DND-41 (cell line): ENCODE measurements around the gene TBCA.

ENCODE experiments used
- ATAC-seq: fragments of 200-7000 bp; cut with Tn5 transposase; 3 replicates; pipeline ENCODE4 v1.9.1; 2021; ENCODE audit warnings: low read depth; ENCODE audit not compliant: insufficient read depth
- DNase-seq: peaks from one replicate; pipeline ENCODE4 v3.0.0-alpha.2; 2020
- H2AFZ ChIP-seq: 2 replicates; pipeline ENCODE4 v1.6.0; 2012; ENCODE audit warnings: low read depth, low read length
- H3K27ac ChIP-seq: 2 replicates; pipeline ENCODE4 v1.5.1; 2012; ENCODE audit warnings: low read length, inconsistent platforms
- H3K27me3 ChIP-seq: fragments of 200-600 bp; sonication (generic); 2 replicates; pipeline ENCODE4 v1.6.0; 2012; ENCODE audit warnings: low read length, mild to moderate bottlenecking, inconsistent platforms; ENCODE audit not compliant: insufficient read depth, poor library complexity
- H3K36me3 ChIP-seq: 2 replicates; pipeline ENCODE4 v1.5.1; 2012; ENCODE audit warnings: low read length, inconsistent platforms; ENCODE audit not compliant: insufficient read depth
- H3K4me1 ChIP-seq: 2 replicates; pipeline ENCODE4 v1.5.1; 2012; ENCODE audit warnings: mild to moderate bottlenecking, low read length; ENCODE audit not compliant: insufficient read depth
- H3K4me2 ChIP-seq: 2 replicates; pipeline ENCODE4 v1.6.0; 2012; ENCODE audit warnings: mild to moderate bottlenecking, moderate library complexity, low read length, inconsistent platforms; ENCODE audit not compliant: insufficient read depth
- H3K4me3 ChIP-seq, 2 experiments: fragments of 200-600 bp in 1 of 2; shearing (Covaris generic) in 1 of 2; 2 replicates each; pipeline ENCODE4 v1.5.1; 2012 to 2016; ENCODE audit warnings: inconsistent platforms in 2 of 2, low read length in 2 of 2, mild to moderate bottlenecking in 2 of 2, low read depth in 1 of 2, moderate library complexity in 1 of 2
- H3K79me2 ChIP-seq: 2 replicates; pipeline ENCODE4 v1.6.0; 2012; ENCODE audit warnings: low read length, inconsistent platforms; ENCODE audit not compliant: insufficient read depth
- H3K9ac ChIP-seq: 2 replicates; pipeline ENCODE4 v1.6.0; 2012; ENCODE audit warnings: low read depth, mild to moderate bottlenecking, inconsistent platforms, low read length, moderate library complexity
- H3K9me3 ChIP-seq: 2 replicates; pipeline ENCODE4 v1.5.1; 2012; ENCODE audit warnings: low read length, moderate library complexity, mild to moderate bottlenecking, inconsistent platforms; ENCODE audit not compliant: insufficient read depth, severe bottlenecking
- H4K20me1 ChIP-seq: 2 replicates; pipeline ENCODE4 v1.6.0; 2012; ENCODE audit warnings: low read length; ENCODE audit not compliant: insufficient read depth
- EZH2 ChIP-seq: IDR thresholded peaks from 3 replicates; pipeline ENCODE4 v1.6.1; 2012; ENCODE audit warnings: borderline replicate concordance, low read depth, mild to moderate bottlenecking, moderate library complexity, low read length, inconsistent platforms; ENCODE audit not compliant: severe bottlenecking
- TF ChIP-seq, protein P1 (sequence below): IDR thresholded peaks from 2 replicates; pipeline ENCODE4 v1.5.1; 2012; ENCODE audit warnings: borderline replicate concordance, low read length, moderate library complexity, mild to moderate bottlenecking; ENCODE audit not compliant: poor library complexity, severe bottlenecking; ENCODE audit errors: extremely low read depth

The TBCA gene

DNA sequence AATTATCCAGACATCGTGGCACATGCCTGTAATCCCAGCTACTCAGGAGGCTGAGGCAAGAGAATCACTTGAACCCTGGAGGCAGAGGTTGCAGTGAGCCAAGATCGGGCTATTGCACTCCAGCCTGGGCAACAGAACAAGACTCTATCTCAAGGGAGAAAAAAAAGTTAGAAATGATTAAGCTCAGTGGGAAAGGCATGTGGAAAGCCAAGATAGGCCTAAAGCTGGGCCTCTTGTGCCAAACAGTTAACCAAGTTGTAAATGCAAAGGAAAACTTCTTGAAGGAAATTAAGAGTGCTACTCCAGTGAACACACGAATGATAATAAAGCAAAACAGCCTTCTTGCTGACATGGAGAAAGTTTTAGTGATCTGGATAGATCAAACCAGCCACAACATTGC is 43.0 kb downstream of the TBCA start:
- Histone ChIP-seq H3K36me3 (peaks cover 15% of the 10 kb centered on the region; the same call in 1 of the 2 replicates), H3K4me1 (no peaks in the 10 kb centered on the region), H2AFZ (no peak overlapping the region), H4K20me1 (peaks cover 52% of the 10 kb centered on the region; the same call in 1 of the 2 replicates), H3K9ac (no peak overlapping the region), H3K79me2 (peaks cover 100% of the 10 kb centered on the region), H3K4me2 (no peak overlapping the region), H3K27ac (no peak overlapping the region), H3K9me3 (no peaks in the 10 kb centered on the region), H3K27me3 (no peaks in the 10 kb centered on the region), H3K4me3 (no peak overlapping the region)
- no peak for TF ChIP-seq EZH2
- TF ChIP-seq, protein P1, sequence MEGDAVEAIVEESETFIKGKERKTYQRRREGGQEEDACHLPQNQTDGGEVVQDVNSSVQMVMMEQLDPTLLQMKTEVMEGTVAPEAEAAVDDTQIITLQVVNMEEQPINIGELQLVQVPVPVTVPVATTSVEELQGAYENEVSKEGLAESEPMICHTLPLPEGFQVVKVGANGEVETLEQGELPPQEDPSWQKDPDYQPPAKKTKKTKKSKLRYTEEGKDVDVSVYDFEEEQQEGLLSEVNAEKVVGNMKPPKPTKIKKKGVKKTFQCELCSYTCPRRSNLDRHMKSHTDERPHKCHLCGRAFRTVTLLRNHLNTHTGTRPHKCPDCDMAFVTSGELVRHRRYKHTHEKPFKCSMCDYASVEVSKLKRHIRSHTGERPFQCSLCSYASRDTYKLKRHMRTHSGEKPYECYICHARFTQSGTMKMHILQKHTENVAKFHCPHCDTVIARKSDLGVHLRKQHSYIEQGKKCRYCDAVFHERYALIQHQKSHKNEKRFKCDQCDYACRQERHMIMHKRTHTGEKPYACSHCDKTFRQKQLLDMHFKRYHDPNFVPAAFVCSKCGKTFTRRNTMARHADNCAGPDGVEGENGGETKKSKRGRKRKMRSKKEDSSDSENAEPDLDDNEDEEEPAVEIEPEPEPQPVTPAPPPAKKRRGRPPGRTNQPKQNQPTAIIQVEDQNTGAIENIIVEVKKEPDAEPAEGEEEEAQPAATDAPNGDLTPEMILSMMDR, result no peak
- DNase-seq, result no peak
- ATAC-seq, result no peak

DNA sequence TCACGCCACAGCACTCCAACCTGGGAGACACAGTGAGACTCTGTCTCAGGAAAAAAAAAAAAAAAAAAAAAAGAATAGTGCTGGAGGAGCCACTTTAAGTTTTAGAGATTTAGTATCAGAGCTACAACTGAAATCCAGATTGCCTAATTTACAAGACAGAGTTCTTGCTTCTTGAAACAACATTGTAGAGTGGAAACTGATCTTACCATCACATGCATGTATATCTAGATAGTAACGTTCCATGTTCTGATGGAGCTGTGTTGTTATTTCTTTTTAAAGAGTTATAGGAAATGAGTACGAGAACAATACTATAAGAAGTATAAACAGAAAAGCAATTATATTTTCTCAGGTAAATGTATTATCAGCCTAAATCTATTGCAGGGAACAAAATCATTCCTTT is 48.9 kb downstream of the TBCA start:
- no peak for TF ChIP-seq EZH2
- TF ChIP-seq, protein P1, result no peak

GRCh38 chr5:77725616-77726015 is 50.5 kb downstream of the TBCA start:
- H2AFZ ChIP-seq, result no peak overlapping the region
- no peak overlapping the region for H3K4me2 ChIP-seq
- peaks cover 99% of the 10 kb centered on the region for H3K79me2 ChIP-seq
- H3K4me1 ChIP-seq, result no peaks in the 10 kb centered on the region
- H3K4me3 ChIP-seq, result no peak overlapping the region
- H3K36me3 ChIP-seq, result 0 out of 2 replicates have a peak, but pooled peaks cover 8% of the 10 kb centered on the region
- peaks cover 52% of the 10 kb centered on the region; the same call in 1 of the 2 replicates for H4K20me1 ChIP-seq
- ATAC-seq (no peak), DNase-seq (no peak)
- H3K9ac ChIP-seq, result no peak overlapping the region
- no peaks in the 10 kb centered on the region for H3K27me3 ChIP-seq
- no peaks in the 10 kb centered on the region for H3K9me3 ChIP-seq
- no peak for TF ChIP-seq EZH2
- TF ChIP-seq, protein P1, result no peak
- H3K27ac ChIP-seq, result no peak overlapping the region

More for the DNA sequence above, 48.9 kb downstream of the TBCA start:
- ATAC-seq, result no peak
- DNase-seq, result no peak
- Histone ChIP-seq H3K4me1 (no peaks in the 10 kb centered on the region), H3K79me2 (peaks cover 99% of the 10 kb centered on the region), H4K20me1 (peaks cover 52% of the 10 kb centered on the region; the same call in 1 of the 2 replicates), H3K9me3 (no peaks in the 10 kb centered on the region), H3K27ac (no peak overlapping the region), H3K4me2 (no peak overlapping the region), H3K36me3 (peaks cover 11% of the 10 kb centered on the region; the same call in 1 of the 2 replicates), H3K4me3 (no peak overlapping the region), H2AFZ (no peak overlapping the region), H3K9ac (no peak overlapping the region), H3K27me3 (no peaks in the 10 kb centered on the region)

DNA sequence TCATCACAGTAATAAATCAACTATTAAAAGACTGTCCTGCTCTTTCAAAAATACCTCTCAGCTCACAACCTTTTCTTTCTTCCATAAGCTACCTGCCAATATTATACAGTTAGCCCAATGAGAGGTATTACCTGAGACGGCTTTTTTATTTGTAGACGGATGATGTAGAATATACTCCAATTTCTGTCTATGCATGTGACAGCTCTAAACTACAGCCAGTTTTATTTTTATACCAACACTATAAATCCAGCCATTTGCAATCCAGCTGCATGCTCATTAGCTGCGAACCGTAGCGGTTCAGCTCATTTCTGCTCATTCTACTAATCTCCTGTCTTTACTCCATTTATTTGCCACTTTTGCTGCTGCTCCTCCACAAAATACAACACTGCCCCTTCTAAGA is 51.2 kb downstream of the TBCA start:
- no peaks in the 10 kb centered on the region for H3K27me3 ChIP-seq
- no peak overlapping the region for H3K4me3 ChIP-seq
- DNase-seq, result no peak
- H3K79me2 ChIP-seq, result peaks cover 97% of the 10 kb centered on the region
- no peak for TF ChIP-seq EZH2
- TF ChIP-seq, protein P1, result no peak
- peaks cover 49% of the 10 kb centered on the region; the same call in 1 of the 2 replicates for H4K20me1 ChIP-seq
- H3K9me3 ChIP-seq, result no peaks in the 10 kb centered on the region
- H2AFZ ChIP-seq, result no peak overlapping the region
- H3K4me2 ChIP-seq, result no peak overlapping the region
- H3K27ac ChIP-seq, result no peak overlapping the region
- ATAC-seq, result no peak
- 0 out of 2 replicates have a peak, but pooled peaks cover 8% of the 10 kb centered on the region for H3K36me3 ChIP-seq
- H3K9ac ChIP-seq, result no peak overlapping the region
- no peaks in the 10 kb centered on the region for H3K4me1 ChIP-seq
